Keratinocyte (primary cell): ENCODE data around the gene CORO1A.
"Not testable (repeated sequence)": the region's sequence is repeated elsewhere in the genome, so short reads cannot be mapped to it uniquely, and the experiment has no call there.

Source experiments
- EZH2 ChIP-seq: IDR thresholded peaks from one replicate; pipeline ENCODE4 v1.6.1; 2012; ENCODE audit warnings: inconsistent platforms, mild to moderate bottlenecking, low read length, moderate library complexity
- TF ChIP-seq, protein P1 (sequence below), 3 experiments: IDR thresholded peaks in 1 of 3; conservative IDR thresholded peaks in 1 of 3; optimal IDR thresholded peaks in 1 of 3; 2 replicates in 2 of 3; 3 replicates in 1 of 3; pipeline versions ENCODE3 to v1.5.1; 2011; ENCODE audit warnings: low read length in 3 of 3, mild to moderate bottlenecking in 3 of 3, moderate library complexity in 2 of 3, control low read depth in 1 of 3, inconsistent platforms in 1 of 3; ENCODE audit not compliant: insufficient read depth in 2 of 3; ENCODE audit errors: extremely low read depth in 1 of 3

- TF ChIP-seq EZH2 = not testable (repeated sequence)
- TF ChIP-seq, protein P1, sequence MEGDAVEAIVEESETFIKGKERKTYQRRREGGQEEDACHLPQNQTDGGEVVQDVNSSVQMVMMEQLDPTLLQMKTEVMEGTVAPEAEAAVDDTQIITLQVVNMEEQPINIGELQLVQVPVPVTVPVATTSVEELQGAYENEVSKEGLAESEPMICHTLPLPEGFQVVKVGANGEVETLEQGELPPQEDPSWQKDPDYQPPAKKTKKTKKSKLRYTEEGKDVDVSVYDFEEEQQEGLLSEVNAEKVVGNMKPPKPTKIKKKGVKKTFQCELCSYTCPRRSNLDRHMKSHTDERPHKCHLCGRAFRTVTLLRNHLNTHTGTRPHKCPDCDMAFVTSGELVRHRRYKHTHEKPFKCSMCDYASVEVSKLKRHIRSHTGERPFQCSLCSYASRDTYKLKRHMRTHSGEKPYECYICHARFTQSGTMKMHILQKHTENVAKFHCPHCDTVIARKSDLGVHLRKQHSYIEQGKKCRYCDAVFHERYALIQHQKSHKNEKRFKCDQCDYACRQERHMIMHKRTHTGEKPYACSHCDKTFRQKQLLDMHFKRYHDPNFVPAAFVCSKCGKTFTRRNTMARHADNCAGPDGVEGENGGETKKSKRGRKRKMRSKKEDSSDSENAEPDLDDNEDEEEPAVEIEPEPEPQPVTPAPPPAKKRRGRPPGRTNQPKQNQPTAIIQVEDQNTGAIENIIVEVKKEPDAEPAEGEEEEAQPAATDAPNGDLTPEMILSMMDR (optimal IDR thresholded peaks at IDR 0.05 in 1 of 3, IDR thresholded peaks at IDR 0.05 in 1 of 3, conservative IDR thresholded peaks at IDR 0.05 in 1 of 3; ENCODE audit: extremely low read depth in 1 of 3, insufficient read depth in 2 of 3, low read length in 3 of 3) = not testable (repeated sequence)
These were observed 16.4 kb downstream of the CORO1A start for GRCh38 chr16:30199608-30200343.
